Measurements from ENCODE around the gene OBSCN. TPM values are rescaled to one million over a fixed set of nuclear protein-coding genes. Genes with fewer than 3 reads are reported as not detected.
A peak's percentile ranks its signal among the peaks of the same experiment; 100 is the strongest.

The OBSCN gene
- total and polyA plus RNA-seq, 10 of the 15 experiments (the other 5 are each of a cell fraction or from before 2014, with no cell fraction given), result 0.01 to 0.36 (median 0.08) TPM; not detected in 2

DNA sequence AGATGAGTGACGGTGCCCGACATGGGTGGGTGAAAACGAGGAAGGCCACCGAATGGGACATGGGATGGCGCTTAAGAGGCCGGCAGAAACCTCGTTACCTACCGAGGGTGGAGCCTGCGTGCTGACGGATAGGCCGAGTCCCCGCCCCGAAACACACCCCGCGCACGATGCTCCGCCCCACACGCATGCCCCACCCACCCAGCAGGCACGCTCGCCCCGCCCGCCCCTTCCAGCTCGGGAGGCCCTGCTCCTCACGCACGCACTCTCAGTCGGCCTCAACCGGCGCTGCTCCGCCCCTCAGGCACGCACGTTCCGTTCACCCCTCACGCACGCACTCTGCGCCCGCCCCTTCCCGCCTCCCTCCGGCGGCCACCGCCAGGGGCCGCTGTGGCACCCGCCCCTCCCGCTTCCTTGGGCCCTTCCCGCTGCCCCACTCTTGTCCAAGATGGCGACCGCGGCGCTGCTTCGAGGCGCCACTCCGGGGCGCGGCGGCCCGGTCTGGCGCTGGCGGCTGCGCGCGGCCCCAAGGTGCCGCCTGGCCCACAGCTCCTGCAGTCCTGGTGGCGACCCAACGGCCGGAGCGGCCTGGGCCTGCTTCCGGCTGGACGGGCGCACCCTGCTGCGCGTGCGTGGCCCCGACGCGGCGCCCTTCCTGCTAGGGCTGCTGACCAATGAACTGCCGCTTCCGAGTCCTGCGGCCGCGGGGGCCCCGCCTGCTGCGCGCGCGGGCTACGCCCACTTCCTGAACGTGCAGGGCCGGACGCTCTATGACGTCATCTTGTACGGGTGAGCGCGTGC is 42.3 kb upstream of the OBSCN start, which contains the start of gene IBA57 (continued):
- peak; percentile 81 for TF ChIP-seq NRF1 (conservative IDR thresholded peaks at IDR 0.05; ENCODE audit: low read depth, low read length)
- peak; percentile 96 to 98 for TF ChIP-seq BHLHE40 (IDR thresholded peaks at IDR 0.05; ENCODE audit: borderline replicate concordance in 1 of 2, low read depth in 2 of 2, low read length in 1 of 2)
- TF ChIP-seq CHD1 (IDR thresholded peaks at IDR 0.05; ENCODE audit: low read depth, low read length), result peak; percentile 45; the same call in 1 of the 2 replicates
- no peak for TF ChIP-seq YBX1 (IDR thresholded peaks at IDR 0.05)
- peak; percentile 75 for TF ChIP-seq SP1 (IDR thresholded peaks at IDR 0.05; ENCODE audit: low read depth, low read length)
- TF ChIP-seq POLR2AphosphoS5 (IDR thresholded peaks at IDR 0.05; ENCODE audit: low read length), result peak; percentile 96
- TF ChIP-seq POLR2AphosphoS2 (IDR thresholded peaks at IDR 0.05; ENCODE audit: low read depth, low read length), result peak; percentile 93
- no peak; the same call in 1 of the 2 replicates for TF ChIP-seq MXI1 (IDR thresholded peaks at IDR 0.05; ENCODE audit: low read depth, low read length)
- no peak for TF ChIP-seq STAT3 (IDR thresholded peaks at IDR 0.05; ENCODE audit: low read depth, low read length)
- TF ChIP-seq MYB (IDR thresholded peaks at IDR 0.05; ENCODE audit: borderline replicate concordance, low read depth, low read length), result no peak
- TF ChIP-seq PAX8 (IDR thresholded peaks at IDR 0.05), result no peak
- 0 out of 2 replicates have a peak, but pooled peaks have one; percentile 3 for TF ChIP-seq MEF2A (IDR thresholded peaks at IDR 0.05; ENCODE audit: insufficient read depth, low read depth, low read length)
- TF ChIP-seq PAX5 (IDR thresholded peaks at IDR 0.05; ENCODE audit: borderline replicate concordance, low read depth, low read length), result peak; percentile 17; the same call in 1 of the 2 replicates
- TF ChIP-seq MTA2 (IDR thresholded peaks at IDR 0.05; ENCODE audit: low read depth), result no peak
- no peak for TF ChIP-seq IRF4 (IDR thresholded peaks at IDR 0.05; ENCODE audit: low read depth, low read length)
- TF ChIP-seq FOXM1 (IDR thresholded peaks at IDR 0.05; ENCODE audit: low read depth, low read length), result no peak
- no peak for TF ChIP-seq IKZF2 (IDR thresholded peaks at IDR 0.05)
- TF ChIP-seq, protein P1, sequence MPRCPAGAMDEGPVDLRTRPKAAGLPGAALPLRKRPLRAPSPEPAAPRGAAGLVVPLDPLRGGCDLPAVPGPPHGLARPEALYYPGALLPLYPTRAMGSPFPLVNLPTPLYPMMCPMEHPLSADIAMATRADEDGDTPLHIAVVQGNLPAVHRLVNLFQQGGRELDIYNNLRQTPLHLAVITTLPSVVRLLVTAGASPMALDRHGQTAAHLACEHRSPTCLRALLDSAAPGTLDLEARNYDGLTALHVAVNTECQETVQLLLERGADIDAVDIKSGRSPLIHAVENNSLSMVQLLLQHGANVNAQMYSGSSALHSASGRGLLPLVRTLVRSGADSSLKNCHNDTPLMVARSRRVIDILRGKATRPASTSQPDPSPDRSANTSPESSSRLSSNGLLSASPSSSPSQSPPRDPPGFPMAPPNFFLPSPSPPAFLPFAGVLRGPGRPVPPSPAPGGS (IDR thresholded peaks at IDR 0.05; ENCODE audit: borderline replicate concordance, insufficient read depth, low read depth, low read length, poor library complexity, severe bottlenecking), result peak; percentile 30
- no peak for TF ChIP-seq KAT2A (conservative IDR thresholded peaks at IDR 0.05; ENCODE audit: control insufficient read depth, low read depth, low read length)
- peak; percentile 8 to 60; a peak in 2 of 4 replicates for TF ChIP-seq EP300 (IDR thresholded peaks at IDR 0.05; ENCODE audit: borderline replicate concordance in 1 of 2, control insufficient read depth in 1 of 2, low read depth in 2 of 2, low read length in 2 of 2)
- TF ChIP-seq SUPT20H (IDR thresholded peaks at IDR 0.05; ENCODE audit: borderline replicate concordance, control insufficient read depth, low read depth, low read length), result no peak
- TF ChIP-seq, protein P2, sequence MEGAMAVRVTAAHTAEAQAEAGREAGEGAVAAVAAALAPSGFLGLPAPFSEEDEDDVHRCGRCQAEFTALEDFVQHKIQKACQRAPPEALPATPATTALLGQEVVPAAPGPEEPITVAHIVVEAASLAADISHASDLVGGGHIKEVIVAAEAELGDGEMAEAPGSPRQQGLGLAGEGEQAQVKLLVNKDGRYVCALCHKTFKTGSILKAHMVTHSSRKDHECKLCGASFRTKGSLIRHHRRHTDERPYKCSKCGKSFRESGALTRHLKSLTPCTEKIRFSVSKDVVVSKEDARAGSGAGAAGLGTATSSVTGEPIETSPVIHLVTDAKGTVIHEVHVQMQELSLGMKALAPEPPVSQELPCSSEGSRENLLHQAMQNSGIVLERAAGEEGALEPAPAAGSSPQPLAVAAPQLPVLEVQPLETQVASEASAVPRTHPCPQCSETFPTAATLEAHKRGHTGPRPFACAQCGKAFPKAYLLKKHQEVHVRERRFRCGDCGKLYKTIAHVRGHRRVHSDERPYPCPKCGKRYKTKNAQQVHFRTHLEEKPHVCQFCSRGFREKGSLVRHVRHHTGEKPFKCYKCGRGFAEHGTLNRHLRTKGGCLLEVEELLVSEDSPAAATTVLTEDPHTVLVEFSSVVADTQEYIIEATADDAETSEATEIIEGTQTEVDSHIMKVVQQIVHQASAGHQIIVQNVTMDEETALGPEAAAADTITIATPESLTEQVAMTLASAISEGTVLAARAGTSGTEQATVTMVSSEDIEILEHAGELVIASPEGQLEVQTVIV (IDR thresholded peaks at IDR 0.05; ENCODE audit: borderline replicate concordance, partially characterized antibody), result peak; percentile 77
- TF ChIP-seq RFX5 (IDR thresholded peaks at IDR 0.05; ENCODE audit: low read depth, low read length), result peak; percentile 58; the same call in 1 of the 2 replicates
- no peak for TF ChIP-seq NFYA (IDR thresholded peaks at IDR 0.05; ENCODE audit: borderline replicate concordance, low read depth, low read length)
- TF ChIP-seq HDAC2 (IDR thresholded peaks at IDR 0.05), result no peak
- TF ChIP-seq BMI1 (IDR thresholded peaks at IDR 0.05; ENCODE audit: borderline replicate concordance), result no peak
- no peak; the same call in 1 of the 2 replicates for TF ChIP-seq TARDBP (IDR thresholded peaks at IDR 0.05; ENCODE audit: borderline replicate concordance)
- TF ChIP-seq SIX5 (IDR thresholded peaks at IDR 0.05; ENCODE audit: low read depth, low read length, severe bottlenecking), result no peak
